ENCODE data around the gene SYAP1.
A peak's percentile ranks its signal among the peaks of the same experiment; 100 is the strongest.
"Not testable (repeated sequence)": the region's sequence is repeated elsewhere in the genome, so short reads cannot be mapped to it uniquely, and the experiment has no call there.

The SYAP1 gene
- 59.9 to 156 (median 77.9) reads per million in 4 donors for total RNA-seq

- peak; percentile 80 to 94 (median 86) for DNase-seq
Observed at GRCh38 chrX:16719334-16720084, at the start of gene SYAP1. Gene SYAP1 (plus strand): TSS chrX:16719612. CDS start chrX:16719725, 113 bp downstream.

GRCh38 chrX:16671005-16671404 is 48.4 kb upstream of the SYAP1 start:
- DNase-seq = peak in 3 of 5 donors; percentile 2 to 30 (median 12)

GRCh38 chrX:16678689-16679088 is 40.7 kb upstream of the SYAP1 start:
- no peak for DNase-seq

GRCh38 chrX:16683007-16683664 is 36.3 kb upstream of the SYAP1 start:
- no peak for DNase-seq

GRCh38 chrX:16687514-16687913 is 31.9 kb upstream of the SYAP1 start:
- DNase-seq = no peak

GRCh38 chrX:16695079-16695676 is 24.2 kb upstream of the SYAP1 start:
- peak; percentile 9 to 48 (median 34) for DNase-seq

GRCh38 chrX:16696956-16697355 is 22.5 kb upstream of the SYAP1 start:
- DNase-seq = no peak

GRCh38 chrX:16699389-16699788 is 20.0 kb upstream of the SYAP1 start:
- no peak for DNase-seq

GRCh38 chrX:16700734-16701133 is 18.7 kb upstream of the SYAP1 start:
- no peak for DNase-seq

- no peak for DNase-seq
Observed at GRCh38 chrX:16702700-16703599, 16.5 kb upstream of the SYAP1 start.

- no peak for DNase-seq
Observed at GRCh38 chrX:16705370-16705769, 14.0 kb upstream of the SYAP1 start.

- DNase-seq = no peak
Observed at GRCh38 chrX:16708016-16708415, 11.4 kb upstream of the SYAP1 start.

- no peak for DNase-seq
Observed at GRCh38 chrX:16711219-16711811, 8.1 kb upstream of the SYAP1 start.

GRCh38 chrX:16711893-16712547 is 7.4 kb upstream of the SYAP1 start:
- peak in 1 of 5 donors; percentile 5 for DNase-seq

- DNase-seq = peak; percentile 11 to 51 (median 17)
Observed at GRCh38 chrX:16712548-16713155, 6.8 kb upstream of the SYAP1 start, which contains the start of gene CTPS2. Gene CTPS2 (minus strand): TSS chrX:16712669. CDS start chrX:16702902, 9,767 bp downstream.

- DNase-seq = no peak
Observed at GRCh38 chrX:16714504-16714903, 4.9 kb upstream of the SYAP1 start.

- DNase-seq = not testable (repeated sequence)
Observed at GRCh38 chrX:16715638-16716037, 3.8 kb upstream of the SYAP1 start.

- not testable (repeated sequence) for DNase-seq
Observed at GRCh38 chrX:16716451-16716850, 3.0 kb upstream of the SYAP1 start.

GRCh38 chrX:16718824-16719333 is 533 bp upstream of the SYAP1 start:
- no peak for DNase-seq

GRCh38 chrX:16722481-16722880 is 3.1 kb downstream of the SYAP1 start:
- no peak for DNase-seq

GRCh38 chrX:16725072-16725471 is 5.7 kb downstream of the SYAP1 start:
- no peak for DNase-seq
